ENCODE measurements around the gene G6PC2.
A peak's percentile ranks its signal among the peaks of the same experiment; 100 is the strongest.
"Not testable (repeated sequence)": the region's sequence is repeated elsewhere in the genome, so short reads cannot be mapped to it uniquely, and the experiment has no call there.

Gene G6PC2

GRCh38 chr2:168901003-168901402, at the start of gene G6PC2:
TSS of gene G6PC2 (plus strand) at chr2:168901291. CDS start at chr2:168901332, 41 bp downstream.
- DNase-seq (ENCODE audit: low read depth in 2 of 2), result no peak

GRCh38 chr2:168851674-168852320, 49.3 kb upstream of the G6PC2 start:
- DNase-seq (ENCODE audit: low read depth in 2 of 2), result no peak

- no peak for DNase-seq (ENCODE audit: low read depth in 2 of 2)
These were observed 48.6 kb upstream of the G6PC2 start for GRCh38 chr2:168852481-168852880.

- no peak for DNase-seq (ENCODE audit: low read depth in 2 of 2)
These were observed 47.6 kb upstream of the G6PC2 start for GRCh38 chr2:168853471-168853870.

GRCh38 chr2:168854651-168855050, 46.4 kb upstream of the G6PC2 start:
- DNase-seq (ENCODE audit: low read depth in 2 of 2), result no peak

- no peak for DNase-seq (ENCODE audit: low read depth in 2 of 2)
These were observed 45.5 kb upstream of the G6PC2 start for GRCh38 chr2:168855601-168856000.

GRCh38 chr2:168858146-168858545, 42.9 kb upstream of the G6PC2 start:
- DNase-seq (ENCODE audit: low read depth in 2 of 2), result no peak

GRCh38 chr2:168867164-168867563, 33.9 kb upstream of the G6PC2 start:
- DNase-seq (ENCODE audit: low read depth in 2 of 2), result not testable (repeated sequence)

GRCh38 chr2:168870369-168870768, 30.7 kb upstream of the G6PC2 start:
- DNase-seq (ENCODE audit: low read depth in 2 of 2), result not testable (repeated sequence)

GRCh38 chr2:168870824-168871223, 30.3 kb upstream of the G6PC2 start:
- not testable (repeated sequence) for DNase-seq (ENCODE audit: low read depth in 2 of 2)

GRCh38 chr2:168874368-168875054, 26.6 kb upstream of the G6PC2 start:
- no peak for DNase-seq (ENCODE audit: low read depth in 2 of 2)

- not testable (repeated sequence) for DNase-seq (ENCODE audit: low read depth in 2 of 2)
These were observed 18.9 kb upstream of the G6PC2 start for GRCh38 chr2:168882163-168882562.

GRCh38 chr2:168884975-168885374, 16.1 kb upstream of the G6PC2 start:
- DNase-seq (ENCODE audit: low read depth in 2 of 2), result no peak

- DNase-seq (ENCODE audit: low read depth in 2 of 2), result no peak
These were observed 11.5 kb upstream of the G6PC2 start for GRCh38 chr2:168889635-168890005.

GRCh38 chr2:168890006-168890782, 10.9 kb upstream of the G6PC2 start, which contains the start of gene SPC25:
TSS of gene SPC25 (minus strand) at chr2:168890430. CDS start at chr2:168889519, 911 bp downstream.
- DNase-seq (ENCODE audit: low read depth in 2 of 2), result peak; percentile 70 to 76

- no peak for DNase-seq (ENCODE audit: low read depth in 2 of 2)
These were observed 8.8 kb upstream of the G6PC2 start for GRCh38 chr2:168892327-168892726.

GRCh38 chr2:168894101-168894500, 7.0 kb upstream of the G6PC2 start:
- DNase-seq (ENCODE audit: low read depth in 2 of 2), result no peak

GRCh38 chr2:168894720-168895119, 6.4 kb upstream of the G6PC2 start:
- DNase-seq (ENCODE audit: low read depth in 2 of 2), result no peak

GRCh38 chr2:168895771-168896170, 5.3 kb upstream of the G6PC2 start:
- DNase-seq (ENCODE audit: low read depth in 2 of 2), result no peak

- no peak for DNase-seq (ENCODE audit: low read depth in 2 of 2)
These were observed 4.3 kb upstream of the G6PC2 start for GRCh38 chr2:168896783-168897182.

GRCh38 chr2:168897449-168897848, 3.6 kb upstream of the G6PC2 start:
- no peak for DNase-seq (ENCODE audit: low read depth in 2 of 2)

- DNase-seq (ENCODE audit: low read depth in 2 of 2), result no peak
These were observed 2.8 kb downstream of the G6PC2 start for GRCh38 chr2:168903888-168904287.

- no peak for DNase-seq (ENCODE audit: low read depth in 2 of 2)
These were observed 3.3 kb downstream of the G6PC2 start for GRCh38 chr2:168904358-168904757.

All from stimulated activated CD4-positive, alpha-beta T cell treated with anti-CD3 and anti-CD28 coated beads, Interleukin-1b, Interleukin-23, amount 100 ng/mL, for 4 hours (primary cell).